ENCODE measurements around the gene ISL1.

Gene ISL1

GRCh38 chr5:51386916-51387883 is 4.0 kb downstream of the ISL1 start:
- DNase-seq (ENCODE audit: low spot score), result no peak

GRCh38 chr5:51387884-51388275 is 4.6 kb downstream of the ISL1 start:
- DNase-seq (ENCODE audit: low spot score), result no peak

GRCh38 chr5:51388488-51389287 is 5.4 kb downstream of the ISL1 start:
- no peak for DNase-seq (ENCODE audit: low spot score)

GRCh38 chr5:51389288-51389576 is 6.0 kb downstream of the ISL1 start:
- DNase-seq (ENCODE audit: low spot score), result no peak

GRCh38 chr5:51389577-51390463 is 6.6 kb downstream of the ISL1 start:
- no peak for DNase-seq (ENCODE audit: low spot score)

GRCh38 chr5:51391175-51391574 is 7.9 kb downstream of the ISL1 start:
- DNase-seq (ENCODE audit: low spot score), result no peak

- no peak for DNase-seq (ENCODE audit: low spot score)
Measured at GRCh38 chr5:51392689-51393199, 9.5 kb downstream of the ISL1 start.

GRCh38 chr5:51394609-51395008 is 11.4 kb downstream of the ISL1 start:
- DNase-seq (ENCODE audit: low spot score), result no peak

GRCh38 chr5:51395245-51395644 is 12.0 kb downstream of the ISL1 start:
- DNase-seq (ENCODE audit: low spot score), result no peak

GRCh38 chr5:51395666-51396356 is 12.6 kb downstream of the ISL1 start:
- DNase-seq (ENCODE audit: low spot score), result no peak

- DNase-seq (ENCODE audit: low spot score), result no peak
Measured at GRCh38 chr5:51396797-51397196, 13.5 kb downstream of the ISL1 start.

- no peak for DNase-seq (ENCODE audit: low spot score)
Measured at GRCh38 chr5:51397996-51398395, 14.7 kb downstream of the ISL1 start.

GRCh38 chr5:51398875-51399642 is 15.8 kb downstream of the ISL1 start:
- DNase-seq (ENCODE audit: low spot score), result no peak

GRCh38 chr5:51399643-51400006 is 16.4 kb downstream of the ISL1 start:
- DNase-seq (ENCODE audit: low spot score), result no peak

- DNase-seq (ENCODE audit: low spot score), result no peak
Measured at GRCh38 chr5:51404255-51404654, 21.0 kb downstream of the ISL1 start.

- no peak for DNase-seq (ENCODE audit: low spot score)
Measured at GRCh38 chr5:51411921-51412325, 28.7 kb downstream of the ISL1 start.

- DNase-seq (ENCODE audit: low spot score), result no peak
Measured at GRCh38 chr5:51414516-51414915, 31.3 kb downstream of the ISL1 start.

GRCh38 chr5:51416149-51416548 is 32.9 kb downstream of the ISL1 start:
- no peak for DNase-seq (ENCODE audit: low spot score)

- no peak for DNase-seq (ENCODE audit: low spot score)
Measured at GRCh38 chr5:51433052-51433710, 49.9 kb downstream of the ISL1 start.

- no peak for DNase-seq (ENCODE audit: low spot score)
Measured at GRCh38 chr5:51439232-51439631, 56.0 kb downstream of the ISL1 start.

All from left forelimb (tissue), 1 donor.